Astrocyte (in vitro differentiated cells and primary cell): ENCODE data around the gene LRMDA.

Source experiments
- EZH2 ChIP-seq: IDR thresholded peaks from 2 replicates; pipeline ENCODE4 v1.6.1; 2012; ENCODE audit warnings: mild to moderate bottlenecking, low read length, inconsistent platforms; ENCODE audit not compliant: insufficient read depth
- TF ChIP-seq, protein P1 (sequence below): IDR thresholded peaks from 2 replicates; pipeline ENCODE4 v1.5.1; 2011; ENCODE audit warnings: low read depth, mild to moderate bottlenecking, inconsistent platforms, low read length, moderate library complexity; ENCODE audit not compliant: insufficient read depth

GRCh38 chr10:75817198-75817597 is 385.8 kb downstream of the LRMDA start:
- TF ChIP-seq, protein P1, sequence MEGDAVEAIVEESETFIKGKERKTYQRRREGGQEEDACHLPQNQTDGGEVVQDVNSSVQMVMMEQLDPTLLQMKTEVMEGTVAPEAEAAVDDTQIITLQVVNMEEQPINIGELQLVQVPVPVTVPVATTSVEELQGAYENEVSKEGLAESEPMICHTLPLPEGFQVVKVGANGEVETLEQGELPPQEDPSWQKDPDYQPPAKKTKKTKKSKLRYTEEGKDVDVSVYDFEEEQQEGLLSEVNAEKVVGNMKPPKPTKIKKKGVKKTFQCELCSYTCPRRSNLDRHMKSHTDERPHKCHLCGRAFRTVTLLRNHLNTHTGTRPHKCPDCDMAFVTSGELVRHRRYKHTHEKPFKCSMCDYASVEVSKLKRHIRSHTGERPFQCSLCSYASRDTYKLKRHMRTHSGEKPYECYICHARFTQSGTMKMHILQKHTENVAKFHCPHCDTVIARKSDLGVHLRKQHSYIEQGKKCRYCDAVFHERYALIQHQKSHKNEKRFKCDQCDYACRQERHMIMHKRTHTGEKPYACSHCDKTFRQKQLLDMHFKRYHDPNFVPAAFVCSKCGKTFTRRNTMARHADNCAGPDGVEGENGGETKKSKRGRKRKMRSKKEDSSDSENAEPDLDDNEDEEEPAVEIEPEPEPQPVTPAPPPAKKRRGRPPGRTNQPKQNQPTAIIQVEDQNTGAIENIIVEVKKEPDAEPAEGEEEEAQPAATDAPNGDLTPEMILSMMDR: no peak
- no peak for TF ChIP-seq EZH2
